HEK293 (cell line): ENCODE measurements around the gene BCKDHA.
A peak's percentile ranks its signal among the peaks of the same experiment; 100 is the strongest.

Source experiments
- CTCF ChIA-PET: fragments of 350-600 bp; formaldehyde crosslinking; extraction: SDS; loops from one replicate; lab custom pipeline; 2021; ENCODE audit warnings: antibody characterized with exemption; lab: Yijun Ruan, JAX
- POLR2A ChIA-PET: fragments of 300-600 bp; formaldehyde crosslinking; extraction: SDS; loops from one replicate; lab custom pipeline; 2020; ENCODE audit warnings: antibody characterized with exemption, inconsistent platforms; lab: Yijun Ruan, JAX
- H3K27ac ChIP-seq: fragments of 200-500 bp; sonication (Bioruptor generic); 2 replicates; pipeline ENCODE4 v1.5.1; 2014; ENCODE audit warnings: low read depth, low read length, control low read depth, inconsistent platforms; ENCODE audit errors: extremely low read depth
- H3K36me3 ChIP-seq, 2 experiments: fragments of 200-500 bp in 1 of 2; sonication (Bioruptor generic) in 1 of 2; 1 replicate in 1 of 2; 2 replicates in 1 of 2; pipeline ENCODE4 v1.5.1; 2014 to 2017; ENCODE audit warnings: inconsistent platforms in 2 of 2, low read length in 2 of 2; ENCODE audit not compliant: control insufficient read depth in 2 of 2, insufficient read depth in 1 of 2
- H3K4me1 ChIP-seq: fragments of 200-500 bp; sonication (Bioruptor generic); 2 replicates; pipeline ENCODE4 v1.5.1; 2014; ENCODE audit warnings: mild to moderate bottlenecking, low read length, inconsistent platforms; ENCODE audit not compliant: control insufficient read depth, insufficient read depth
- H3K4me3 ChIP-seq: 2 replicates; pipeline ENCODE4 v1.5.1; 2011; ENCODE audit warnings: low read depth, mild to moderate bottlenecking, control low read depth, low read length, moderate library complexity
- H3K9me3 ChIP-seq: fragments of 200-500 bp; sonication (Bioruptor generic); 2 replicates; pipeline ENCODE4 v1.5.1; 2014; ENCODE audit warnings: low read depth, low read length, inconsistent platforms; ENCODE audit not compliant: control insufficient read depth, insufficient read depth
- GLI2 ChIP-seq: fragments of 450-650 bp; formaldehyde crosslinking; IDR thresholded peaks from 2 replicates; pipeline ENCODE4; 2017; ENCODE audit warnings: missing biosample characterization, missing genetic modification characterization, low read depth, borderline replicate concordance
- KLF1 ChIP-seq: fragments of 450-650 bp; formaldehyde crosslinking; IDR thresholded peaks from 2 replicates; pipeline ENCODE4 v1.5.1; 2016; ENCODE audit warnings: missing biosample characterization, missing genetic modification characterization
- OVOL3 ChIP-seq: fragments of 450-650 bp; formaldehyde crosslinking; IDR thresholded peaks from 2 replicates; pipeline ENCODE4 v1.5.1; 2016; ENCODE audit warnings: missing biosample characterization, missing genetic modification characterization
- RBAK ChIP-seq: fragments of 450-650 bp; formaldehyde crosslinking; IDR thresholded peaks from 2 replicates; pipeline ENCODE4 v1.5.1; 2016; ENCODE audit warnings: missing biosample characterization, missing genetic modification characterization
- SCRT1 ChIP-seq: fragments of 450-650 bp; formaldehyde crosslinking; IDR thresholded peaks from 2 replicates; pipeline ENCODE4 v1.5.1; 2016; ENCODE audit warnings: missing biosample characterization, missing genetic modification characterization, borderline replicate concordance
- SETDB1 ChIP-seq: IDR thresholded peaks from one replicate; pipeline ENCODE4 v1.6.1; 2017; ENCODE audit warnings: mild to moderate bottlenecking, low read length, moderate library complexity, mixed read lengths; ENCODE audit not compliant: insufficient read length
- SP2 ChIP-seq: fragments of 450-650 bp; formaldehyde crosslinking; IDR thresholded peaks from 2 replicates; pipeline ENCODE4 v1.5.1; 2016; ENCODE audit warnings: missing biosample characterization, missing genetic modification characterization
- WT1 ChIP-seq: fragments of 450-650 bp; formaldehyde crosslinking; IDR thresholded peaks from 2 replicates; pipeline ENCODE4 v1.5.1; 2016; ENCODE audit warnings: missing biosample characterization, missing genetic modification characterization
- ZNF114 ChIP-seq: fragments of 450-650 bp; formaldehyde crosslinking; IDR thresholded peaks from 2 replicates; pipeline ENCODE4 v1.5.0; 2017; ENCODE audit warnings: missing biosample characterization, missing genetic modification characterization
- ZNF16 ChIP-seq: fragments of 450-650 bp; formaldehyde crosslinking; IDR thresholded peaks from 2 replicates; pipeline ENCODE4 v1.5.1; 2016; ENCODE audit warnings: low read depth, missing biosample characterization, missing genetic modification characterization
- ZNF169 ChIP-seq: fragments of 450-650 bp; formaldehyde crosslinking; IDR thresholded peaks from 2 replicates; pipeline ENCODE4 v1.5.1; 2016; ENCODE audit warnings: missing biosample characterization, missing genetic modification characterization
- TF ChIP-seq, protein P1 (sequence below): sonication (generic); formaldehyde crosslinking; IDR thresholded peaks from 2 replicates; pipeline ENCODE4 v1.8.1; 2022; ENCODE audit warnings: mild to moderate bottlenecking, moderate library complexity, missing genetic modification reagents
- TF ChIP-seq, protein P2 (sequence below): IDR thresholded peaks from 2 replicates; pipeline ENCODE4 v1.6.1; 2011; ENCODE audit warnings: mild to moderate bottlenecking, low read depth, low read length, borderline replicate concordance
- TF ChIP-seq, protein P3 (sequence below): fragments of 450-650 bp; formaldehyde crosslinking; IDR thresholded peaks from 2 replicates; pipeline ENCODE4 v1.5.1; 2016; ENCODE audit warnings: missing biosample characterization, missing genetic modification characterization
- TF ChIP-seq, protein P4 (sequence below): fragments of 450-650 bp; formaldehyde crosslinking; IDR thresholded peaks from 2 replicates; pipeline ENCODE4 v1.5.1; 2016; ENCODE audit warnings: missing biosample characterization, missing genetic modification characterization
- TF ChIP-seq, protein P5 (sequence below): fragments of 450-650 bp; formaldehyde crosslinking; IDR thresholded peaks from 2 replicates; pipeline ENCODE4 v1.5.1; 2016; ENCODE audit warnings: missing biosample characterization, missing genetic modification characterization
- TF ChIP-seq, protein P6 (sequence below): fragments of 450-650 bp; formaldehyde crosslinking; IDR thresholded peaks from 2 replicates; pipeline ENCODE4 v1.5.1; 2016; ENCODE audit warnings: missing biosample characterization, missing genetic modification characterization

BCKDHA gene

DNA sequence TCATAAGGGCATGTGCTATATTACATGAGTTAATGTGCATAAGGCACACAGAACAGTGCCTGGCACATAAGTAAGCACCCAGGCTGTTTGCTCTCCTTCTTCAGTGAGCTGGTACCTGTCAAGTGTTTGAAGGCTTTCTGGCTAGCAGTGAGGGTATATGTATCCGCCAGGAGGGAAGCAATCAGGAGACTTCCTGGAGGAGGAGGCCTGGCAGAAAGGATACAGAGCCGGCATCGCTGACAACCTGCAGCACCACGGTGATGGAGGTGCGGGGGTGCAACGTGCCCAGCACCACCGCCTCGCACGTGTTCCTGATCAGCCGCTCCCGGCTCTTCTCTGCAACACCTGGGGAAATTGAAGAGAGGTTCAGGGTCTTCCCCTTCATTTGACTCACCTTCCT lies 6.0 kb upstream of the BCKDHA start:
- TF ChIP-seq ZNF16 (tag by site-specific recombination): no peak
- TF ChIP-seq, protein P1, sequence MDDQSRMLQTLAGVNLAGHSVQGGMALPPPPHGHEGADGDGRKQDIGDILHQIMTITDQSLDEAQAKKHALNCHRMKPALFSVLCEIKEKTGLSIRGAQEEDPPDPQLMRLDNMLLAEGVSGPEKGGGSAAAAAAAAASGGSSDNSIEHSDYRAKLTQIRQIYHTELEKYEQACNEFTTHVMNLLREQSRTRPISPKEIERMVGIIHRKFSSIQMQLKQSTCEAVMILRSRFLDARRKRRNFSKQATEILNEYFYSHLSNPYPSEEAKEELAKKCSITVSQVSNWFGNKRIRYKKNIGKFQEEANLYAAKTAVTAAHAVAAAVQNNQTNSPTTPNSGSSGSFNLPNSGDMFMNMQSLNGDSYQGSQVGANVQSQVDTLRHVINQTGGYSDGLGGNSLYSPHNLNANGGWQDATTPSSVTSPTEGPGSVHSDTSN (CRISPR knock-in tag): 0 out of 2 replicates have a peak, but pooled peaks have one; percentile 6
- ChIA-PET CTCF (interaction anchor here (0.7 kb wide), 1 partner anchor 36 kb away, joined by 3 read pairs; no protein-coding TSS in a partner anchor), POLR2A (no interaction called here)
- H3K4me3 ChIP-seq: no peak overlapping the region
- H3K9me3 ChIP-seq: no peaks in the 10 kb centered on the region
- H3K36me3 ChIP-seq: peaks cover 27 to 41% of the 10 kb centered on the region in 2 experiments
- peaks cover 2% of the 10 kb centered on the region; the same call in 1 of the 2 replicates for H3K4me1 ChIP-seq
- no peak overlapping the region for H3K27ac ChIP-seq

DNA sequence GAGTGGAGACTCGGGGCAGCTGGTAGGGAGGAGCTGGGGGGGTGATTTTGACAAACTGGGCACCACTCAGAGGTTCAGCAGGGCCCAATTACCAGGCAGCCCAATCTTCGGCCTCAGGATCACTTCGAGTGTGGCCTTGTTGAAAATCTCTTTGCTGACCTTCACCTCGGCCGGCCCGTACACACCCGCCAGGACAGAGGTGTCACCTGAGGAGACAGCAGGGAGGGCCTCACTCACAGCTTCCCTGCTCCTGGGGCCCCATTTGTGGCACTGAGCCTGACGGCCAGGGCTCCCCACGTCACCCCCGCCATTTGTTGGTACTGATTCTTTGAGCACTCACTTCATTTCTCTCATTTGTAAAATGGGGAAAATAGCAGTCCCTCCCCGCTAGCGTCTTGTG lies 4.8 kb upstream of the BCKDHA start:
- Histone ChIP-seq H3K4me3 (no peak overlapping the region), H3K9me3 (no peaks in the 10 kb centered on the region), H3K4me1 (peaks cover 2% of the 10 kb centered on the region; the same call in 1 of the 2 replicates), H3K36me3 (peaks cover 27 to 35% of the 10 kb centered on the region in 2 experiments), H3K27ac (no peak overlapping the region)
- TF ChIP-seq, protein P1 (CRISPR knock-in tag): no peak
- TF ChIP-seq, protein P2, sequence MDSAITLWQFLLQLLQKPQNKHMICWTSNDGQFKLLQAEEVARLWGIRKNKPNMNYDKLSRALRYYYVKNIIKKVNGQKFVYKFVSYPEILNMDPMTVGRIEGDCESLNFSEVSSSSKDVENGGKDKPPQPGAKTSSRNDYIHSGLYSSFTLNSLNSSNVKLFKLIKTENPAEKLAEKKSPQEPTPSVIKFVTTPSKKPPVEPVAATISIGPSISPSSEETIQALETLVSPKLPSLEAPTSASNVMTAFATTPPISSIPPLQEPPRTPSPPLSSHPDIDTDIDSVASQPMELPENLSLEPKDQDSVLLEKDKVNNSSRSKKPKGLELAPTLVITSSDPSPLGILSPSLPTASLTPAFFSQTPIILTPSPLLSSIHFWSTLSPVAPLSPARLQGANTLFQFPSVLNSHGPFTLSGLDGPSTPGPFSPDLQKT: no peak
- TF ChIP-seq SP2 (tag by site-specific recombination) (no peak), OVOL3 (no peak), KLF1 (tag by site-specific recombination) (no peak), SETDB1 (no peak), ZNF169 (tag by site-specific recombination) (no peak), WT1 (tag by site-specific recombination) (no peak), RBAK (tag by site-specific recombination) (no peak), ZNF114 (tag by site-specific recombination) (no peak), GLI2 (tag by site-specific recombination) (no peak), SCRT1 (no peak)
- TF ChIP-seq, protein P3, sequence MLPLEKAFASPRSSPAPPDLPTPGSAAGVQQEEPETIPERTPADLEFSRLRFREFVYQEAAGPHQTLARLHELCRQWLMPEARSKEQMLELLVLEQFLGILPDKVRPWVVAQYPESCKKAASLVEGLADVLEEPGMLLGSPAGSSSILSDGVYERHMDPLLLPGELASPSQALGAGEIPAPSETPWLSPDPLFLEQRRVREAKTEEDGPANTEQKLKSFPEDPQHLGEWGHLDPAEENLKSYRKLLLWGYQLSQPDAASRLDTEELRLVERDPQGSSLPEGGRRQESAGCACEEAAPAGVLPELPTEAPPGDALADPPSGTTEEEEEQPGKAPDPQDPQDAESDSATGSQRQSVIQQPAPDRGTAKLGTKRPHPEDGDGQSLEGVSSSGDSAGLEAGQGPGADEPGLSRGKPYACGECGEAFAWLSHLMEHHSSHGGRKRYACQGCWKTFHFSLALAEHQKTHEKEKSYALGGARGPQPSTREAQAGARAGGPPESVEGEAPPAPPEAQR (tag by site-specific recombination): no peak
- TF ChIP-seq, protein P4, sequence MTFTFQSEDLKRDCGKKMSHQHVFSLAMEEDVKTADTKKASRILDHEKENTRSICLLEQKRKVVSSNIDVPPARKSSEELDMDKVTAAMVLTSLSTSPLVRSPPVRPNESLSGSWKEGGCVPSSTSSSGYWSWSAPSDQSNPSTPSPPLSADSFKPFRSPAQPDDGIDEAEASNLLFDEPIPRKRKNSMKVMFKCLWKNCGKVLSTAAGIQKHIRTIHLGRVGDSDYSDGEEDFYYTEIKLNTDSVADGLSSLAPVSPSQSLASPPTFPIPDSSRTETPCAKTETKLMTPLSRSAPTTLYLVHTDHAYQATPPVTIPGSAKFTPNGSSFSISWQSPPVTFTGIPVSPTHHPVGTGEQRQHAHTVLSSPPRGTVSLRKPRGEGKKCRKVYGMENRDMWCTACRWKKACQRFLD (tag by site-specific recombination): no peak
- TF ChIP-seq, protein P5, sequence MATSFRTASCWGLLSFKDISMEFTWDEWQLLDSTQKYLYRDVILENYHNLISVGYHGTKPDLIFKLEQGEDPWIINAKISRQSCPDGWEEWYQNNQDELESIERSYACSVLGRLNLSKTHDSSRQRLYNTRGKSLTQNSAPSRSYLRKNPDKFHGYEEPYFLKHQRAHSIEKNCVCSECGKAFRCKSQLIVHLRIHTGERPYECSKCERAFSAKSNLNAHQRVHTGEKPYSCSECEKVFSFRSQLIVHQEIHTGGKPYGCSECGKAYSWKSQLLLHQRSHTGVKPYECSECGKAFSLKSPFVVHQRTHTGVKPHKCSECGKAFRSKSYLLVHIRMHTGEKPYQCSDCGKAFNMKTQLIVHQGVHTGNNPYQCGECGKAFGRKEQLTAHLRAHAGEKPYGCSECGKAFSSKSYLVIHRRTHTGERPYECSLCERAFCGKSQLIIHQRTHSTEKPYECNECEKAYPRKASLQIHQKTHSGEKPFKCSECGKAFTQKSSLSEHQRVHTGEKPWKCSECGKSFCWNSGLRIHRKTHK: no peak
- TF ChIP-seq, protein P6, sequence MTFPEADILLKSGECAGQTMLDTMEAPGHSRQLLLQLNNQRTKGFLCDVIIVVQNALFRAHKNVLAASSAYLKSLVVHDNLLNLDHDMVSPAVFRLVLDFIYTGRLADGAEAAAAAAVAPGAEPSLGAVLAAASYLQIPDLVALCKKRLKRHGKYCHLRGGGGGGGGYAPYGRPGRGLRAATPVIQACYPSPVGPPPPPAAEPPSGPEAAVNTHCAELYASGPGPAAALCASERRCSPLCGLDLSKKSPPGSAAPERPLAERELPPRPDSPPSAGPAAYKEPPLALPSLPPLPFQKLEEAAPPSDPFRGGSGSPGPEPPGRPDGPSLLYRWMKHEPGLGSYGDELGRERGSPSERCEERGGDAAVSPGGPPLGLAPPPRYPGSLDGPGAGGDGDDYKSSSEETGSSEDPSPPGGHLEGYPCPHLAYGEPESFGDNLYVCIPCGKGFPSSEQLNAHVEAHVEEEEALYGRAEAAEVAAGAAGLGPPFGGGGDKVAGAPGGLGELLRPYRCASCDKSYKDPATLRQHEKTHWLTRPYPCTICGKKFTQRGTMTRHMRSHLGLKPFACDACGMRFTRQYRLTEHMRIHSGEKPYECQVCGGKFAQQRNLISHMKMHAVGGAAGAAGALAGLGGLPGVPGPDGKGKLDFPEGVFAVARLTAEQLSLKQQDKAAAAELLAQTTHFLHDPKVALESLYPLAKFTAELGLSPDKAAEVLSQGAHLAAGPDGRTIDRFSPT (tag by site-specific recombination): no peak
- ChIA-PET POLR2A (no interaction called here), CTCF (interaction anchor here (1.8 kb wide), 1 partner anchor 177 kb away, joined by 4 read pairs; no protein-coding TSS in a partner anchor)
